AG04450 (cell line): Measurements from ENCODE around the gene HYAL4. TPM values are rescaled to one million over a fixed set of nuclear protein-coding genes. Genes with fewer than 3 reads are reported as not detected.
"Not testable (repeated sequence)": the region's sequence is repeated elsewhere in the genome, so short reads cannot be mapped to it uniquely, and the experiment has no call there.

Experiments
- CTCF ChIA-PET: fragments of 300-600, 350-600 bp; formaldehyde crosslinking; extraction: SDS; loops from one replicate; lab custom pipeline; 2022; ENCODE audit warnings: antibody characterized with exemption, inconsistent platforms; lab: Charles Lee
- POLR2A ChIA-PET: fragments of 350-600 bp; formaldehyde crosslinking; extraction: SDS; loops from one replicate; lab custom pipeline; 2021; ENCODE audit warnings: antibody characterized with exemption, inconsistent platforms; lab: Yijun Ruan, JAX
- DNase-seq: peaks from one replicate; pipeline ENCODE4 v3.0.0-alpha.2; 2011; ENCODE audit warnings: low read depth, low spot score
- H3K27ac ChIP-seq: one replicate; pipeline ENCODE4 v1.5.1; 2012; ENCODE audit warnings: low read depth, low read length, control low read depth
- H3K27me3 ChIP-seq: one replicate; pipeline ENCODE4 v1.6.0; 2012; ENCODE audit warnings: low read length; ENCODE audit not compliant: control insufficient read depth, insufficient read depth
- H3K4me3 ChIP-seq: 2 replicates; pipeline ENCODE4 v1.5.1; 2011; ENCODE audit warnings: mild to moderate bottlenecking, low read depth, low read length, control low read depth
- H3K9me3 ChIP-seq: 2 replicates; pipeline ENCODE4 v1.5.1; 2012; ENCODE audit warnings: low read length; ENCODE audit not compliant: control insufficient read depth, insufficient read depth
- polyA plus RNA-seq: library from polyadenylated mRNA; depleted of rRNA; stranded (reverse); fragments of >200 nt; gene quantifications from 2 replicates; pipeline ENCODE4 v1.2.3, GENCODE V29; 2011
- TF ChIP-seq, protein P1 (sequence below): IDR thresholded peaks from 2 replicates; pipeline ENCODE4 v1.5.1; 2011; ENCODE audit warnings: low read depth, low read length, control low read depth, inconsistent platforms

The HYAL4 gene
- polyA plus RNA-seq, 1 experiment = not detected

DNA sequence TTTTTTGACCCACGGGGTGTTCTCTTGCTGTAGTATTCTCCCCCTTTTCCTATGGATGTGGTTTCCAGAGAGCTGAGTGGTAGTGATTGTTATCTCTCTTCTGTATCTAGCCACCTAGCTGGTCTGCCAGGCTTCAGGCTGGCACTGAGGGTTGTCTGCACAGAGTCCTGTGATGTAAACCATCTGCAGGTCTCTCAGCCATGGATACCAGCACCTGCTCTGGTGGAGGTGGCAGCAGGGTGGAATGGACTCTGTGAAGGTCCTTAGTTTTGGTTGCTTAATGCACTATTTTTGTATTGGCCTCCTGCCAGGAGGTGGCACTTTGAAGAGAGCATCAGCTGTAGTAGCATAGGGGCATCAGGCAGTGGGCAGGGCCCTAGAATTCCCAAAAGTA, 851 bp downstream of the HYAL4 start:
- ChIA-PET CTCF (no interaction called here), POLR2A (no interaction called here)
- H3K9me3 ChIP-seq = no peaks in the 10 kb centered on the region
- TF ChIP-seq, protein P1, sequence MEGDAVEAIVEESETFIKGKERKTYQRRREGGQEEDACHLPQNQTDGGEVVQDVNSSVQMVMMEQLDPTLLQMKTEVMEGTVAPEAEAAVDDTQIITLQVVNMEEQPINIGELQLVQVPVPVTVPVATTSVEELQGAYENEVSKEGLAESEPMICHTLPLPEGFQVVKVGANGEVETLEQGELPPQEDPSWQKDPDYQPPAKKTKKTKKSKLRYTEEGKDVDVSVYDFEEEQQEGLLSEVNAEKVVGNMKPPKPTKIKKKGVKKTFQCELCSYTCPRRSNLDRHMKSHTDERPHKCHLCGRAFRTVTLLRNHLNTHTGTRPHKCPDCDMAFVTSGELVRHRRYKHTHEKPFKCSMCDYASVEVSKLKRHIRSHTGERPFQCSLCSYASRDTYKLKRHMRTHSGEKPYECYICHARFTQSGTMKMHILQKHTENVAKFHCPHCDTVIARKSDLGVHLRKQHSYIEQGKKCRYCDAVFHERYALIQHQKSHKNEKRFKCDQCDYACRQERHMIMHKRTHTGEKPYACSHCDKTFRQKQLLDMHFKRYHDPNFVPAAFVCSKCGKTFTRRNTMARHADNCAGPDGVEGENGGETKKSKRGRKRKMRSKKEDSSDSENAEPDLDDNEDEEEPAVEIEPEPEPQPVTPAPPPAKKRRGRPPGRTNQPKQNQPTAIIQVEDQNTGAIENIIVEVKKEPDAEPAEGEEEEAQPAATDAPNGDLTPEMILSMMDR = no peak
- H3K4me3 ChIP-seq = no peak overlapping the region
- DNase-seq = no peak
- H3K27ac ChIP-seq = no peak overlapping the region
- H3K27me3 ChIP-seq = no peaks in the 10 kb centered on the region

DNA sequence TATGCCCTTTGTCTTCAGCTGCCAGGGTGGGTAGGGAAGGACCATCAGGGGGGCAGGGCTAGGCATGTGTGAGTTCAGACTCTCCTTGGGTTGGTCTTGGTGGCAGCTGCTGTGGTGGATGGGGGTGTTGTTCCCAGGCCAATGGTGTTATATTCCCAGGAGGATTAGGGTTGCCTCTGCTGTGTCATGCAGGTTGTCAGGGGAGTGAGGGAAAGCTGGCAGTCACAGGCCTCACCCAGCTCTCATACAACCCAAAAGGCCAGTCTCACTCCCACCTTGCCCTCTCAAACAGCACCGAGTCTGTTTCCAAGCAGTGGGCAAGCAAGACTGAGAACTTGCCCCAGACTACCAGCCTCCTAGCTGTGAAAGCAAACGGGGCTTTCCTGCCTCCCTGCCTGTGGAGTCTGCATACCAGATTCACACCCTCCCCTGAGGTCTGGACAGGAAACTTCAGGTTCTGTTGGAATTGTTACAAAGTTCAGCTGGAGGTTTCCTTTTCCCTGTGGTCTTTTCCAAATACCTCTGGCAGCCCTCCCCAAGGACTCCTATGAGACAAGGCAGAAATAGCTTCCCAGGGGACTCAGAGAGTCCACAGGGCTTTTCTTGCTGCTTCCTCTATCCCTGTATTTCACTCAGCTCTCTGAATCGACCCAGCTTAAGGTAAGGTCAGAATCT, 1.4 kb downstream of the HYAL4 start:
- POLR2A ChIA-PET = no interaction called here
- DNase-seq = no peak

DNA sequence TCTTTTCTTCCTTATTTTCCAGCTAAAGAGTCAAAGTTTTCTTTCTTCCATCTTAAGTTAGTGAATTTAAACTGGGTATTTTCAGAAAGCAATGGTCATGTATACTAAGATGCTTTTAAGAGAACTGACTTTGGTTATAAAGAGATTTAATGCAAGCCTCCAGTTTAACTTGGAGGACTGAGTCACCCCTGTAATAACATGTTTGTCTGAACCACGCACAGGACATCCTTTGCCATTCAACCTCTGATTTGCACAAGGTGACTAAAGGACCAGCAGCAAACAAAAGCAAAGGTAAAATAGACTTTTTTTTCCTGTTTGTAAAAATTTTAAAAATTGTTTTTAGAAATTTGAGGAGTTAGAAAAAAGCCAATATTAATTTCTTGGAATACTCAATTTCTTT, 2.9 kb downstream of the HYAL4 start:
- CTCF ChIA-PET = no interaction called here
- POLR2A ChIA-PET = no interaction called here
- TF ChIP-seq, protein P1 = no peak
- Histone ChIP-seq H3K27ac (no peak overlapping the region), H3K4me3 (no peak overlapping the region), H3K27me3 (no peaks in the 10 kb centered on the region), H3K9me3 (no peaks in the 10 kb centered on the region)
- no peak for DNase-seq

More for the DNA sequence above, 1.4 kb downstream of the HYAL4 start:
- TF ChIP-seq, protein P1 = no peak
- H3K9me3 ChIP-seq = no peaks in the 10 kb centered on the region
- no peaks in the 10 kb centered on the region for H3K27me3 ChIP-seq
- CTCF ChIA-PET = no interaction called here
- no peak overlapping the region for H3K4me3 ChIP-seq
- no peak overlapping the region for H3K27ac ChIP-seq

DNA sequence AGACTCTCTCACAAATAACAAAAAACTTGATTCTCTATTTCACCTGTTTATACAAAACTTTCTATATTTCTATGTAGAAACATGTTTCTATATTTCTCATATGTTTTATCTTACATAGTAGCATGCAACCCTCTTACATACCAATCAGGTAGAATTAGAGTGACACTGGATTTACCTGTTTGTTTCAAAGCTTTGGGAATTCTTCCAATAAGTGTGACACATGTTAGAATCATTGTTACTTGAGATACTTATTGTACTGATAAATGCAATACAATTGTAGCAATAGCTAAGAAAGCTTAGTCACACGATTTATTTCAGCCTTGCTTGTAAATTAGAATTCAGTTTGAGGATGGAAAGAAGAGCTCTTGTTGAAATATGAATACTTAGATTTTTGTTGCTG, 4.9 kb downstream of the HYAL4 start:
- Histone ChIP-seq H3K9me3 (no peaks in the 10 kb centered on the region), H3K27me3 (no peaks in the 10 kb centered on the region), H3K27ac (no peak overlapping the region), H3K4me3 (no peak overlapping the region)
- POLR2A ChIA-PET = no interaction called here
- DNase-seq = no peak
- CTCF ChIA-PET = no interaction called here
- TF ChIP-seq, protein P1 = no peak

DNA sequence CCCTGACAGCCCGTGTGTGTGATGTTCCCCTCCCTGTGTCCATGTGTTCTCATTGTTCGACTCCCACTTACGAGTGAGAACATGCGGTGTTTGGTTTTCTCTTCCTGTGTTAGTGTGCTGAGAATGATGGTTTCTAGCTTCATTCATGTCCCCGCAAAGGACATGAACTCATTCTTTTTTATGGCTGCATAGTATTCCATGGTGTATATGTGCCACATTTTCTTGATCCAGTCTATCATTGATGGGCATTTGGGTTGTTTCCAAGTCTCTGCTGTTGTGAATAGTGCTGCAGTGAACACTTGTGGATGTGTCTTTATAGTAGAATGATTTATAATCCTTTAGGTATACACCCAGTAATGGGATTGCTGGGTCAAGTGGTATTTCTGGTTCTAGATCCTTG, 6.4 kb downstream of the HYAL4 start:
- H3K27me3 ChIP-seq, CTCF ChIA-PET, POLR2A ChIA-PET, H3K9me3 ChIP-seq, H3K27ac ChIP-seq, DNase-seq, H3K4me3 ChIP-seq: not testable (repeated sequence)

DNA sequence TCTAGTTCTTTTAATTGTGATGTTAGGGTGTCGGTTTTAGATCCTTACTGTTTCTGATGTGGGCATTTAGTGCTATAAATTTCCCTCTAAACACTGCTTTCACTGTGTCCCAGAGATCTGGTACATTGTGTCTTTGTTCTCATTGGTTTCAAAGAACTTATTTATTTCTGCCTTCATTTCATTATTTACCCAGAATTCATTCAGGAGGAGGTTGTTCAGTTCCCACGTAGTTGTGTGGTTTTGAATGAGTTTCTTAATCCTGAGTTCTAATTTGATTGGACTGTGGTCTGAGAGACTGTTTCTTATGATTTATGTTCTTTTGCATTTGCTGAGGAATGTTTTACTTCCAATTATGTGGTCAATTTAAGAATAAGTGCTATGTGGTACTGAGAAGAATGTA, 9.3 kb downstream of the HYAL4 start:
- POLR2A ChIA-PET, H3K4me3 ChIP-seq, H3K9me3 ChIP-seq, H3K27ac ChIP-seq, H3K27me3 ChIP-seq, DNase-seq: not testable (repeated sequence)
- CTCF ChIA-PET = interaction anchor here (1.0 kb wide), 1 partner anchor 11 kb away, joined by 3 read pairs; no protein-coding TSS in a partner anchor

DNA sequence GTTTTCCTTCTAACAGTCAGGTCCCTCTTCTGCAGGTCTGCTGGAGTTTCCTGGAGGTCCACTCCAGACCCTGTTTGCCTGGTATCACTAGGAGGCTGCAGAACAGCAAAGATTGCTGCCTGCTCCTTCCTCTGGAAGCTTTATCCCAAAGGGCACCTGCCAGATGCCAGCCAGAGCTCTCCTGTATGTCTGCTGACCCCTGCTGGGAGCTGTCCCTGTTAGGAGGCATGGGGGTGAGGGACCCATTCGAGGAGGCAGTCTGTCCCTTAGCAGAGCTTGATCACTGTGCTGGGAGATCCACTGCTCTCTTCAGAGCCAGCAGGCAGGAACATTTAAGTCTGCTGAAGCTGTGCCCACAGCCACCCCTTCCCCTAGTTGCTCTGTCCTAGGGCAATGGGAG, 11.5 kb downstream of the HYAL4 start:
- CTCF ChIA-PET, POLR2A ChIA-PET: not testable (repeated sequence)

More for the DNA sequence above, 11.5 kb downstream of the HYAL4 start:
- H3K27me3 ChIP-seq, H3K9me3 ChIP-seq, H3K27ac ChIP-seq, DNase-seq, H3K4me3 ChIP-seq: not testable (repeated sequence)
